Activated CD8-positive, alpha-beta memory T cell treated with anti-CD3 and anti-CD28 coated beads, Interleukin-2, amount 50 U/mL, for 1 hour (primary cell): ENCODE data around the gene PRR23B.

Experiments
- DNase-seq: peaks from one replicate; pipeline ENCODE4 v3.0.0-alpha.2; 2020; ENCODE audit errors: extremely low read depth

PRR23B gene

DNA sequence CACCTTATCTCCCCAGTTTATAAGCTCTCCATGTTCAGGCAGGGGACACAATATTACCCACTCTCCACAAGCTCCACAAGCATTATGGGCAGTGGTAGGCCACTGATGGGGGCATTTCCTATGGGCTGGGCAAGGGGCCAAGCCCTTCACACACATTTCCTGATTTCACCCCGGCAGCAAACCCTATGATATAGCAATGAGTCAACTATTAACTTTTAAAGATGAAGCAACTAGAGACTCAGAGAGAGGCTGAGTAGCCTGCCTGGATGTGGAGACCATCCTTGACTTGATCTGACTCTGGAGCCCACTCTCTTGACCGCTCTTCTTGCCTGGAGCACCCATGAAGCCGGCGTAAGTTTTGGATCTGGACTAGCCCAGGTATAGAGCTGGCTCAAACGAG is 46.3 kb downstream of the PRR23B start:
- no peak for DNase-seq

- no peak for DNase-seq
Observed at GRCh38 chr3:138972941-138973340, 47.8 kb downstream of the PRR23B start.

DNA sequence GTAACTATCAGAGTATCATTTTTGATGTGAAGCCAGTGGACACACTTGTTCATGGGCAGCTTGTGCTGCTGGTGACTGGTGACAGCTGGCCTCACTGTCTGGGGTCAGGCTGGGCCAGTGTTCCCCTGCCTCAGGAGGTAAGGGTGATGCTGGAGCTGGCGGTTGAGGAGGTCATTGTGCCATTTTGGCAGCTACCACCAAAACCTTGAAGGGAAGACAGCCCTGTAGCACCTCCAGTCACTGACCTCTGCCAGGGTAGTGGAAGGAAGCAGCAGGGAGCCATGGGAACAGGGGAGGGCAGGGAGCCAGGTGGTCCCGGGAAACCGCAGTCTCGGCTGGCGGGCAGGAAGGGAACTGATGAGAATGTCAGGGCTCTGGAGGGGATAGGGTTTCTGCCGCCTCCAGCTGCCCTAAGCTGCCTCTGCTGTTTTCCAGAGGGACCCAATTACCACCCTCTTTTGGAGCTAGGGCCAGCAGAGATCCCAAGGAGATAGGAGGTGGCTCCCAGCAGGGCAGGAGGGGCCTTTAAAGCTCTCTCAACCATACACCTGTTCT is 48.9 kb downstream of the PRR23B start:
- no peak for DNase-seq
